GM19452 (cell line): ENCODE data around the gene ABLIM1.

Experiments used
- ATAC-seq: cut with Tn5 transposase; IDR thresholded peaks from one replicate; pipeline ENCODE4 v1.9.1; 2021; ENCODE audit not compliant: unreplicated experiment

Gene ABLIM1

GRCh38 chr10:114498413-114499111, 159.5 kb downstream of the ABLIM1 start:
- peak; percentile 71 for ATAC-seq

DNA sequence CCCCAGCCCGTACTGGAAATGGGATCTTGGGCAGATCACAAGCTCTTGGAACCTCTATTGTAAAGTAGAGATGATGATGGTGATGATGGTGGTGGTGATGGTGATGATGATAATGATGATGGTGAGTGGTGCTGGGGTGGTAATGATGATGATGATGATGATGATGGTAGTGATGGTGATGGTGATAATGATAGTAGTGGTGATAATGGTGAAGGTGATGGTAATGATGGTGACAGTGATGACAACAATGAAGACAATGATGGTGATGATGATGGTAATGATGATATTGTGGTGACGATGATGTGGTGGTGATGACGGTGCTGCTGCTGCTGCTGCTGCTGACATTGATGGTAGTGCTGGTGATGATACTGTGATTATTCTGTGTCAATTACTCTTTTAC, 162.8 kb downstream of the ABLIM1 start:
- ATAC-seq, result no peak

DNA sequence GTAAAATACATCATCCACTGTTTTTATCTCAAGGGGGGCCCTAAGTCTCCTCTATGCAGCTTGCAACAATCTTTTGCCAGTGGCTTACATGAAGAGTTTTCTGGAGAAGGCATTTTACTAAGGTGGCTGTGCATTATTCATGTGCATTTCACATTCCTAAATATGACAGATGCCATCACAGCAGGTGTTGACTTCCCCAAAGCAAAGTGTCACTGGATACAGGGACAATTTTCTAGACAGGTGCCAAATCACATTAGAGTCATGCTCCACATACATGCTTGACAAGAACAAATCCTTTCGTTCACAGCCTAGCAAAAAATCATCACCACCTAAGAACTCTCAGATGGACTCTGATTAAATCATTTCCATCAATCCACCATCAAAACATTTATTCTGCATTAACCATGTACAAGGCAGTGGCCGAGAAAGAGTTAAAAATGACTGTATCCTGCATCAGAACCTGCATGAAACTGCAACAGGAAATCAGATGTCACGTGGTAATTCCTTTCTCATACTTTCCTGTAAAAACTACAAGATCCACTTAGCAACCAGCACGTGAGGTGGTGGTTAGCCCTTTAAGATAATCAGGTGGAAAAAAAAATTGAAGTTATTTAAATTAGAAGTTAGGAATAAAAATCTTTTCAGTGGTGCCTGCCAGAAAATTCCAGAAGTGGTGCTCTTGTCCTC, 165.6 kb downstream of the ABLIM1 start:
- no peak for ATAC-seq

GRCh38 chr10:114491933-114492332, 166.1 kb downstream of the ABLIM1 start:
- no peak for ATAC-seq

GRCh38 chr10:114491419-114491818, 166.7 kb downstream of the ABLIM1 start:
- ATAC-seq, result no peak

- no peak for ATAC-seq
Observed at GRCh38 chr10:114489521-114490310, 168.4 kb downstream of the ABLIM1 start.

DNA sequence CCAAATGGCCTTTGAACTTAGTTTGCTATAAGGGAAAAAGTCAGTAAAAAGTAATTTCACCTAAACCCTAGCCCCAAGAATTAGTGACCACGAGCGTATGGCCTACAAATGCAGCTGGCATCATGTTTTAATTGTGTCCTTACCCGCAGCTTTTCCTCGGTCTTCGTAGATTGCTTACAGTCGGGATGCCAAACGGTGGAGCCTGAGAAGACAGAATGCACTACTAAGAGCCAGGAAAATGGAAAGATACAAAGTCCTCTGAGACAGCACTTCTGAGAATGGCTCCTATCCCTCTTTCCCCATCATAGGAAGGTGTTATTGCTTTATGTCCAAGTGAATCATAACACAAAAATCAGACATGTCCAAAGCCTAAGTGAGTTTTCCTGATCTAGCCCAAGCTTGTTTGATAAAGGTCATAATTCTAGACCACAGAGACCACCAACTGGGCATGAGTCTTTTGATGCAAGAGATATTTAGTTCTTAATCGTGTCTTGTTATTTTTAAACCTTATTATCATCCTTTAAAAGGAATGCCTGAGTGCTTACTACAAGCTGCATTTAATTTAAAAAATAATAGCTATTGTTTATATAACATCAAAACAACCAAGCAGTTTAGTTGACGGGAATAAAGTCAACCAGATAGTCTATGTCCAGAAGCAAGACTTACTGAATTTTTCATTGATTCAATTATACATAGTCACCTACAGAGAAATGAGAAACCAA, 170.1 kb downstream of the ABLIM1 start:
- ATAC-seq, result no peak

DNA sequence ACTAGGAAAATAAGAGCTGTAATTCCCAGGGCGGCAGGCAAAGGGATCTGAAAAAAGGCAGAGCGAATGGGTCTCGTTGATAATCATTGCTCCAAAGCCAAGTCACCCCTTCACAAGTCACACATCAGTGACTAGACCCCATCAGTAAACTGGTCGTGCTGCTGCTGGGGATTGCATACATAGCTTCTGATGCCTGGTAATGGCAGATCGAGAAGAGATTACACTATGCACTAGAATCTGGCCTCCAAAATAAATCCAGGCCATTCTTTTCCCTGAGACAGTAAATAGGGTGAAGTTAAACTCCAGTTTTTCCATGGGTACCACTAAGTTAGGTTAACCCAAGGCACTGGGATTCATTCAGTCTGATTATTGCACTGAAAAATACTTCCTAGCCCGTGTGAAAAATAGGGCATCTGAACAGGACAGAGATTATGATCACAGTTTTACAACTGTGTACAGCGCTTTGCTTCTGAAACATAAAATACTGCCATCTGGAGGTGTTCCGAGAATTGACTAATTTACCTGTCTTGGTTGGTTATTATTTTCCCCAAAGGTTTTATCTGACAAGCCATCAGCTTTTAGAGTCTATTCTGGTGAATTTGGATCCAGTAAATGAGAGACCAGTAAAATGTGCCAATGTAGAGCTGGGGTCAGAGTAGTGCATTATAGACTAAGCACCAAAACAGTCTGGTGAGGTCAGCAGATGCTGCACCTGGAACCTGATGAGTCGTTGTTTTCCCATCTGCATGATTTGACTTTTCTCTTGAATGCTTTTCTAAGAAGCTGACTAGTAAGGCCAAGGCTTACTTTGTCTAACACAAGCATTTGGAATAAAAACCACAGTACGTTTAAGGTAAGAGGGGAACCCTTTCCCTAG, 170.9 kb downstream of the ABLIM1 start:
- ATAC-seq, result no peak

DNA sequence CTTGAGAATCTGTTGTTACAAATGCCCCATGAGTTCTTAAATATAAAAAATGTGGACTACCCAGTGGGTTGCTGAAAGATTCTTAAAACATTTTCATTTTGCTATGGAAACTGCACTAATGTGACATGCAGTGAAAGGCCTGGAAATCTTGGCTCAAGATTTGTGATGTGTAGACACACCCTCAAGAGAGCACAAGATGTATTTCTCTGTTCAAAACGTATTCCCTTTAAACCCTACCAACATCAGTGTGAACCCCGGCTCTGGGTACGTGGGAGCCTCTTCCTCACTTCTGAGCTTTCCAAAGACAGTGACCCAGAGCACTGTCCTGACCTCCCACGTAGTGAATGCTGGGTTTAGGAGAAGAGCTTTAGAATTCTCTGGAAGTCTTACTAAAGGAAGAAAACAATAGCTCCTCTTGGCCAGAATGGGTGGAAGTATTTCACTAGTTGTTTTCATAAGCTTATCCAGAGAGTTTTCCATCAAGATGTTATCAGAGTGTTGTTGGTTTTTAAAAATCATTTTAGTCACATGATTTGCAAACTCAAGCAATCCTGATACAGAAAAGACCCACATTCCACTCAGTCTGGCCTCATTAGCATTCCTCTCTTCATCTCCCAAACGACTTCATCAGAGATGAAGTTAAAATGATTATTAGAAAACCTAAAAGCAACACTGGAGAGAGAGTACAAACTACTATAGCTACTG, 172.2 kb downstream of the ABLIM1 start:
- no peak for ATAC-seq

GRCh38 chr10:114483575-114483974, 174.5 kb downstream of the ABLIM1 start:
- ATAC-seq, result no peak

DNA sequence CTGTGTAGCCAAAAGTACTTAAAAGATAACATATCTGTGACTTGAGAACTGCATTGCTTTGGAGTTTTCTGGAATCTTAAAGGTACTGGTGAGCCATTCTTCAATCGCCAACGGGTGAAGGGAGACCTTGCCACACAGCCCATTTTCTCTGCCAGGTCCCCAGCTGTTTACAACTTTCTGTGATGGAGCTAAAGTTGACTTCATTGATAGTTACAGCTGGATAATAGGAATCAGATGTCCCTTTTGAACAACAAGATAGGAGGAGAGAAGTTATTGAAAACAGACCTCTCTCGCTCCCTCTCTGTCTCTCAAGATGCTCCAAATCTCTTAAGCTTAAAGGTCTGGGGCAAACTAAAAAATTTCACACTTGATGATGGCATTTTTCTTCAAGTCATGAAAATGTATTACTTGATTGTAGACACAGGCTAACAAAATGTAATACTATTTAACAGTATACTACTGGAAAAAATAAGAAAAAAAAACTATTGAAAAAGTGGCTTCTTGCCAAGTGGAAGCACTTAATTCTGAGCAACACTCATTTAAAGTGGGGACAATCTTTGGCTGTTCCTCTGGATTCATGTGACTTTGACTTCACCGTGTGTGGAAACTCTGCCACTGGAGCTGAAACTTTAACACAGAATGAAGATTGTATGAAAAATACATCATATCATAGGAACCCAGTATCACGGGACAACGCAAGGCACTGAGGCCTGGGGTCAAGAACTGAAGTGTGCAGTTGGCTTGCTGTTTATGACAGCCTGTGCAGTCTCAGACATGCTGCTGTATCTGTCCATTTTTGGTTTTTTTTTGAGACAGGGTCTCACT, 175.4 kb downstream of the ABLIM1 start:
- ATAC-seq, result no peak

DNA sequence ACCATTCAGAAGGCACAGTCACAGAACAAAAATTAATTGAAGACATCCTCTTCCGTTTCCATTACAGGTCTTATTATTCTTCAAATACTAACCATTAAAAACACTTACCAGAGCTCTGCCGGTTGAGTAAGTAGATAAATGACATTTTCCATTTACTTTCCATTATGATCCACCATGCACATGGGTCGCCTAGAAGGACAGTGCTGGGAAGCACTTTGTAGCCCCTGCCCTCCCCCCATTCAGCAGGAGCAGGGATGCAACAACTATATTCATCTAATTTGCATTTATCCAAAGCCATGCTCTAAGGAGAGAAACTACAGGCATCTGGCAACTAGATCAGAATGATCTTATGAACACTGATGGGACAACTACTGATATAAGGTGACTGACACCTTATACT, 177.0 kb downstream of the ABLIM1 start:
- ATAC-seq, result no peak

- ATAC-seq, result no peak
Observed at GRCh38 chr10:114479836-114480235, 178.2 kb downstream of the ABLIM1 start.

GRCh38 chr10:114479307-114479706, 178.8 kb downstream of the ABLIM1 start:
- ATAC-seq, result no peak

DNA sequence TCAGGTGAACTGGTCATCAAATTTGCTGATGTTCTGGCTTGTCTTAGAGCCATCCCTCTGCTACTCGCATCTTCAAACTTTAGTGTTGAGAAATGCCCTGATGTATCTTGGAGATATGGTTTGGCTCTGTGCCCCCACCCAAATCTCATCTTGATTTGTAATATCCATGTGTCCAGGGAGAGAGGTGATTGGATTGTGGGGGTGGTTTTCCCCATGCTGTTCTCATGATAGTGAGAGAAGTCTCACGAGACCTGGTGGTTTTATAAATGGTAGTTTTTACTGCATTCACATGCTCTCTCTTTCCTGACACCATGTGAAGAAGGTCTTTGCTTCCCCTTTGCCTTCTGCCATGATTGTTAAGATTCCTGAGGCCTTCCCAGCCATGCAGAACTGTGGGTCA, 179.8 kb downstream of the ABLIM1 start:
- ATAC-seq, result no peak

DNA sequence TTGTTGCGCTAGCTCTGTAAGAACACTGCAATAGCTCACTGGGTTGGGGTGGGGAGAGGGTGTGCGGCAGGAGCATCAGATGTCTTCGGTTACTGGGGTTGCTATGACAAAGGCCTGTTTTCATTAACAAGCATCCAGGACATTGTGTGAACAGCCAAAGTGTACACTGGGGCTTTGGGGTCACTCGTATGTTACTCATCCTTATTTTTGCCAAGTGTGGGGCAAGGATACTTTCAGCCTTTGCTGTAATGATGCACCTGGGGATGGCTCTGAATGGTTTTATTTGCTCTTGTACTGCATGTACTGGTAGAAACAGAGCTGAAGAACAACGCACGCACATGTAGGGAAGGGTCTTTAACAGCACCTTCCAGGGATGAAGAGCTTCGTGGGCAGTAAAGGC, 180.8 kb downstream of the ABLIM1 start:
- ATAC-seq, result no peak

- no peak for ATAC-seq
Observed at GRCh38 chr10:114474989-114475388, 183.1 kb downstream of the ABLIM1 start.

DNA sequence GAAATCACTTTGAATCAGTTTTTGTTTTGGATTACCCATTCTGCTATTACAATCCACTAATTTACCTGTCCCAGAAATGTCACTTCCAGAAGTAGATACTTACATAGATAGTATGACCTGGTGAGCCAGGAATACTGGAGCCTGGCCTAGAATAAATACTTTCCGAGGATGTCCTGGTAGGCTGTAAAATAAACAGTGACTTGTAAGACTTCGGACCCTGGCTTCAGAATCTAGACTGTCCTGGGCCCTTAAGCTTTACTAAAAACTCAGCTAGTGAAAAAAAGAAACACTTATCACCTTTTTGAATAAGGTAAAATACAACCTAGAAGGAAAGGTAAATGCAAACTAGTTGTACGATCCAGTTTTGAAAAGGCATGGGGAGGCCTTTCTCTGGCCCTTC, 184.3 kb downstream of the ABLIM1 start:
- no peak for ATAC-seq

GRCh38 chr10:114472877-114473253, 185.2 kb downstream of the ABLIM1 start:
- ATAC-seq, result no peak
